ENCODE measurements around the gene SF3A2.

DNA sequence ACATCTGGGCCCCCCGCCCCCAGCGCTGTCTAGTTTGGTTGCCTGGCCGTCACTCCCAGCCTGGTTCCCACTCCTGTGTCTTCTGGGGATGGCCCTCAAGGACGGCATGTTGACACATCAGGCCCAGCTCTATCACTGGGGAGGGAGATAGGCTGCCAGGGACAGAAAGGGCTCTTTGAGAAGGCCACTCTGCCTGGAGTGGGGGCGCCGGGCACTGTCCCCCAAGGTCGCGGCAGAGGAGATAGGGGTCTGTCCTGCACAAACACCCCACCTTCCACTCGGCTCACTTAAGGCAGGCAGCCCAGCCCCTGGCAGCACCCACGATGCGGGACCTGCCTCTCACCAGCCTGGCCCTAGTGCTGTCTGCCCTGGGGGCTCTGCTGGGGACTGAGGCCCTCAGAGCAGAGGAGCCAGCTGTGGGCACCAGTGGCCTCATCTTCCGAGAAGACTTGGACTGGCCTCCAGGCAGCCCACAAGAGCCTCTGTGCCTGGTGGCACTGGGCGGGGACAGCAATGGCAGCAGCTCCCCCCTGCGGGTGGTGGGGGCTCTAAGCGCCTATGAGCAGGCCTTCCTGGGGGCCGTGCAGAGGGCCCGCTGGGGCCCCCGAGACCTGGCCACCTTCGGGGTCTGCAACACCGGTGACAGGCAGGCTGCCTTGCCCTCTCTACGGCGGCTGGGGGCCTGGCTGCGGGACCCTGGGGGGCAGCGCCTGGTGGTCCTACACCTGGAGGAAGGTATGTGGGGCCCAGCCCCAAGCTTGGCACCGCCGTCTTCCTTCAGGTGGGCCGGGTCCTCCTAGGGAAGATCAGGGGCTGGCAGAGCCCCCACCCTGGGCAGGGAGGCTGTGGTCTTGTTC lies 12.6 kb downstream of the SF3A2 start, which contains the start of gene AMH:
- TF ChIP-seq, protein P1, sequence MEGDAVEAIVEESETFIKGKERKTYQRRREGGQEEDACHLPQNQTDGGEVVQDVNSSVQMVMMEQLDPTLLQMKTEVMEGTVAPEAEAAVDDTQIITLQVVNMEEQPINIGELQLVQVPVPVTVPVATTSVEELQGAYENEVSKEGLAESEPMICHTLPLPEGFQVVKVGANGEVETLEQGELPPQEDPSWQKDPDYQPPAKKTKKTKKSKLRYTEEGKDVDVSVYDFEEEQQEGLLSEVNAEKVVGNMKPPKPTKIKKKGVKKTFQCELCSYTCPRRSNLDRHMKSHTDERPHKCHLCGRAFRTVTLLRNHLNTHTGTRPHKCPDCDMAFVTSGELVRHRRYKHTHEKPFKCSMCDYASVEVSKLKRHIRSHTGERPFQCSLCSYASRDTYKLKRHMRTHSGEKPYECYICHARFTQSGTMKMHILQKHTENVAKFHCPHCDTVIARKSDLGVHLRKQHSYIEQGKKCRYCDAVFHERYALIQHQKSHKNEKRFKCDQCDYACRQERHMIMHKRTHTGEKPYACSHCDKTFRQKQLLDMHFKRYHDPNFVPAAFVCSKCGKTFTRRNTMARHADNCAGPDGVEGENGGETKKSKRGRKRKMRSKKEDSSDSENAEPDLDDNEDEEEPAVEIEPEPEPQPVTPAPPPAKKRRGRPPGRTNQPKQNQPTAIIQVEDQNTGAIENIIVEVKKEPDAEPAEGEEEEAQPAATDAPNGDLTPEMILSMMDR (tag by site-specific recombination; IDR thresholded peaks at IDR 0.05) = no peak
- TF ChIP-seq ZNF121 (tag by site-specific recombination; IDR thresholded peaks at IDR 0.05) (no peak), ZNF416 (tag by site-specific recombination; IDR thresholded peaks at IDR 0.05) (no peak), ZNF274 (IDR thresholded peaks at IDR 0.05; ENCODE audit: low read length) (no peak), ZNF274 (tag by site-specific recombination; IDR thresholded peaks at IDR 0.05; ENCODE audit: borderline replicate concordance) (no peak), ZBTB1 (tag by site-specific recombination; IDR thresholded peaks at IDR 0.05) (no peak), ZBTB8A (tag by site-specific recombination; IDR thresholded peaks at IDR 0.05) (no peak), ZNF530 (tag by site-specific recombination; IDR thresholded peaks at IDR 0.05; ENCODE audit: low read depth) (no peak)
- TF ChIP-seq, protein P2, sequence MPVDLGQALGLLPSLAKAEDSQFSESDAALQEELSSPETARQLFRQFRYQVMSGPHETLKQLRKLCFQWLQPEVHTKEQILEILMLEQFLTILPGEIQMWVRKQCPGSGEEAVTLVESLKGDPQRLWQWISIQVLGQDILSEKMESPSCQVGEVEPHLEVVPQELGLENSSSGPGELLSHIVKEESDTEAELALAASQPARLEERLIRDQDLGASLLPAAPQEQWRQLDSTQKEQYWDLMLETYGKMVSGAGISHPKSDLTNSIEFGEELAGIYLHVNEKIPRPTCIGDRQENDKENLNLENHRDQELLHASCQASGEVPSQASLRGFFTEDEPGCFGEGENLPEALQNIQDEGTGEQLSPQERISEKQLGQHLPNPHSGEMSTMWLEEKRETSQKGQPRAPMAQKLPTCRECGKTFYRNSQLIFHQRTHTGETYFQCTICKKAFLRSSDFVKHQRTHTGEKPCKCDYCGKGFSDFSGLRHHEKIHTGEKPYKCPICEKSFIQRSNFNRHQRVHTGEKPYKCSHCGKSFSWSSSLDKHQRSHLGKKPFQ (tag by site-specific recombination; IDR thresholded peaks at IDR 0.05) = no peak
- TF ChIP-seq, protein P3, sequence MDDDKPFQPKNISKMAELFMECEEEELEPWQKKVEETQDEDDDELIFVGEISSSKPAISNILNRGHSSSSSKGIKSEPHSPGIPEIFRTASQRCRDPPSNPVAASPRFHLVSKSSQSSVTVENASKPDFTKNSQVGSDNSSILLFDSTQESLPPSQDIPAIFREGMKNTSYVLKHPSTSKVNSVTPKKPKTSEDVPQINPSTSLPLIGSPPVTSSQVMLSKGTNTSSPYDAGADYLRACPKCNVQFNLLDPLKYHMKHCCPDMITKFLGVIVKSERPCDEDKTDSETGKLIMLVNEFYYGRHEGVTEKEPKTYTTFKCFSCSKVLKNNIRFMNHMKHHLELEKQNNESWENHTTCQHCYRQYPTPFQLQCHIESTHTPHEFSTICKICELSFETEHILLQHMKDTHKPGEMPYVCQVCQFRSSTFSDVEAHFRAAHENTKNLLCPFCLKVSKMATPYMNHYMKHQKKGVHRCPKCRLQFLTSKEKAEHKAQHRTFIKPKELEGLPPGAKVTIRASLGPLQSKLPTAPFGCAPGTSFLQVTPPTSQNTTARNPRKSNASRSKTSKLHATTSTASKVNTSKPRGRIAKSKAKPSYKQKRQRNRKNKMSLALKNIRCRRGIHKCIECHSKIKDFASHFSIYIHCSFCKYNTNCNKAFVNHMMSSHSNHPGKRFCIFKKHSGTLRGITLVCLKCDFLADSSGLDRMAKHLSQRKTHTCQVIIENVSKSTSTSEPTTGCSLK (tag by site-specific recombination; IDR thresholded peaks at IDR 0.05) = no peak
- TF ChIP-seq, protein P4, sequence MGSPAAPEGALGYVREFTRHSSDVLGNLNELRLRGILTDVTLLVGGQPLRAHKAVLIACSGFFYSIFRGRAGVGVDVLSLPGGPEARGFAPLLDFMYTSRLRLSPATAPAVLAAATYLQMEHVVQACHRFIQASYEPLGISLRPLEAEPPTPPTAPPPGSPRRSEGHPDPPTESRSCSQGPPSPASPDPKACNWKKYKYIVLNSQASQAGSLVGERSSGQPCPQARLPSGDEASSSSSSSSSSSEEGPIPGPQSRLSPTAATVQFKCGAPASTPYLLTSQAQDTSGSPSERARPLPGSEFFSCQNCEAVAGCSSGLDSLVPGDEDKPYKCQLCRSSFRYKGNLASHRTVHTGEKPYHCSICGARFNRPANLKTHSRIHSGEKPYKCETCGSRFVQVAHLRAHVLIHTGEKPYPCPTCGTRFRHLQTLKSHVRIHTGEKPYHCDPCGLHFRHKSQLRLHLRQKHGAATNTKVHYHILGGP (tag by site-specific recombination; IDR thresholded peaks at IDR 0.05) = no peak
- TF ChIP-seq, protein P5, sequence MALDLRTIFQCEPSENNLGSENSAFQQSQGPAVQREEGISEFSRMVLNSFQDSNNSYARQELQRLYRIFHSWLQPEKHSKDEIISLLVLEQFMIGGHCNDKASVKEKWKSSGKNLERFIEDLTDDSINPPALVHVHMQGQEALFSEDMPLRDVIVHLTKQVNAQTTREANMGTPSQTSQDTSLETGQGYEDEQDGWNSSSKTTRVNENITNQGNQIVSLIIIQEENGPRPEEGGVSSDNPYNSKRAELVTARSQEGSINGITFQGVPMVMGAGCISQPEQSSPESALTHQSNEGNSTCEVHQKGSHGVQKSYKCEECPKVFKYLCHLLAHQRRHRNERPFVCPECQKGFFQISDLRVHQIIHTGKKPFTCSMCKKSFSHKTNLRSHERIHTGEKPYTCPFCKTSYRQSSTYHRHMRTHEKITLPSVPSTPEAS (tag by site-specific recombination; IDR thresholded peaks at IDR 0.05) = no peak
